ENCODE measurements around the gene TMPRSS3.

TMPRSS3 gene

DNA sequence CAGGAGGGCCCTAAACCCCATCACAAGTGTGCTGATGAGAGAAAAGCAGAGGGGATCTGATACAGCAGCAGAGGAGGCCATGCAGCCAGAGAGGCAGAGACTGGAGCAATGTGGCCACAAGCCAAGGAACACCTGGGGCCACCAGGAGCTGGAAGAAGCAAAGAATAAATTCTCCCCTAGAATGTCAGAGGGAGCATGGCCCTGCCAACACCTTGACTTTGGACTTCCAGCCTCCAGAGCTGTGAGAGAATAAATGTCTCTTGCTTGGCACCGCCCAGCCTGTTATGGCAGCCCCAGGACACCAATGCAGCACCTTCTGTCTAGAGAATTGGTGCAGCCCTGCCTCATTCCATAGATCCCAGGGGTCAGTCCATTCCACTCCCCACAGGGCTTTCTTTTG lies 33.2 kb upstream of the TMPRSS3 start:
- no peak for TF ChIP-seq CTCF (conservative IDR thresholded peaks at IDR 0.05)
- no peak for TF ChIP-seq ZFX (IDR thresholded peaks at IDR 0.05)
- H3K27ac ChIP-seq = no peak overlapping the region

- no peak overlapping the region for H3K27ac ChIP-seq
- no peak for TF ChIP-seq ZFX (IDR thresholded peaks at IDR 0.05)
- TF ChIP-seq CTCF (conservative IDR thresholded peaks at IDR 0.05) = no peak
Observed at GRCh38 chr21:42427809-42428419, 32.1 kb upstream of the TMPRSS3 start.

GRCh38 chr21:42426876-42427480 lies 31.1 kb upstream of the TMPRSS3 start:
- H3K27ac ChIP-seq = no peak overlapping the region; the same call in 1 of the 2 replicates
- TF ChIP-seq ZFX (IDR thresholded peaks at IDR 0.05) (no peak), CTCF (conservative IDR thresholded peaks at IDR 0.05) (no peak)

- TF ChIP-seq CTCF (conservative IDR thresholded peaks at IDR 0.05) (no peak), ZFX (IDR thresholded peaks at IDR 0.05) (no peak)
- H3K27ac ChIP-seq = no peak overlapping the region
Observed at GRCh38 chr21:42426424-42426823, 30.6 kb upstream of the TMPRSS3 start.

DNA sequence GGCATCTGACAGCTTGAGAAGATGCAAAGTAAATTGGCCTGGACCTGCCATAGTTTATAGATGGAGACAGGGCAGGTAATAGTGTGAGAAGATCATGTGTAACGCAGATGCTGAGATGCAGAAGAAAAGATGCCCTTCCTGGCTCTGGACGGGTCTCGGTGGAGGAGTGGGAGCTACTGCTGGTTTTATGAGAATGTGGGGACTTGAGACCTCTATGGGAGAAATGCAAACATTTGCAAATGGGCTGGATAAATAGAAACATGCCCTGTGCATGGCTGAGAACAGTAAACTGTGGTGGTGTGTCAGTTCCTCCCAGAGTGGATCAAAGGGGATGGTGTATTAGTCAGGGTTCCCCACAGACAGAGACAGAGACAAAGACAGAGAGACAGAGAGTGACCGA lies 29.7 kb upstream of the TMPRSS3 start:
- H3K27ac ChIP-seq = no peak overlapping the region
- no peak for TF ChIP-seq ZFX (IDR thresholded peaks at IDR 0.05)
- no peak for TF ChIP-seq CTCF (conservative IDR thresholded peaks at IDR 0.05)

- H3K27ac ChIP-seq = no peak overlapping the region
Observed at GRCh38 chr21:42424914-42425541, 29.2 kb upstream of the TMPRSS3 start.

More at GRCh38 chr21:42424914-42425541, 29.2 kb upstream of the TMPRSS3 start:
- TF ChIP-seq ZFX (IDR thresholded peaks at IDR 0.05) (no peak), CTCF (conservative IDR thresholded peaks at IDR 0.05) (no peak)
